Raji (cell line): Measurements from ENCODE around the gene SUCLA2.

Source experiments
- POLR2A ChIP-seq: IDR thresholded peaks from 2 replicates; pipeline ENCODE4 v1.6.1; 2011; ENCODE audit warnings: low read depth, low read length, control low read depth; ENCODE audit not compliant: insufficient read depth

The SUCLA2 gene

DNA sequence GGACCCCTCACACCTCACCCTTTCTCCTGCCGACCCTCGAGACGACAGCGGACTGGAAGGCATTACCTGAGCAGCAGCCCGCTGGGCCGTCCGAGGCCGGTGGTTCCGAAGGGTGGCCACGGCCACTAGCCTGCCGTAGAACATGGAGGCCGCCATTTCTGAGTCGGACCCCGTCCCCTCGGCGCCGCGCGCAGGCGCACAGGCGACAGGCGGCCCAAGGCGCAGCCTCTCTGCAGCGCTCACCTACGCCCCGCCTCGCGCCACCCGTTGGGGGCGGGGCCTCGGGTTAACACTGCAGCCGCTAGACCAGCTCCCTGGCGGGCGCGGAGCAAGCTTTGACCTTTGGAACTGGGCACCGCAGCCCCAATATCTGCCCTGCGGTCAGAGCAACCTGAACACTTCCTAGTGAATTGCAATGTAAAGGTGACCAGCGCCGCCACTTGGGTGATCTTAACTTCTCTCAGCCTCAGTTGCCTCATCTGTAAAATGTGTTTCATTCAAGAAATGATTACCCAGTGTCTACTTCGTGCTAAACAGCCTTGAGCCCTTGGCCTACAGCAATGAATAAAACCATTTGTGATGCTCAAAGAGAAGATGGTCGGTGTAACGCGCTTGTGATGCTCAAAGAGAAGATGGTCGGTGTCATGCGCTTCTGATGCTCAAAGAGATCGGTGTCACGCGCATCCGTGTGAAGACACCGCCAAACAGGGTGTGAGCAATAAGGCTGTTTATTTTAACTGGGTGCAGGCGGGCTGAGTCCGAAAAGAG is at the start of gene SUCLA2:
Gene SUCLA2, minus strand, starts transcription at position 160 of the 768 bp plus-strand sequence. Its CDS starts 4 bp downstream, at position 156.
- TF ChIP-seq POLR2A = peak; percentile 84

DNA sequence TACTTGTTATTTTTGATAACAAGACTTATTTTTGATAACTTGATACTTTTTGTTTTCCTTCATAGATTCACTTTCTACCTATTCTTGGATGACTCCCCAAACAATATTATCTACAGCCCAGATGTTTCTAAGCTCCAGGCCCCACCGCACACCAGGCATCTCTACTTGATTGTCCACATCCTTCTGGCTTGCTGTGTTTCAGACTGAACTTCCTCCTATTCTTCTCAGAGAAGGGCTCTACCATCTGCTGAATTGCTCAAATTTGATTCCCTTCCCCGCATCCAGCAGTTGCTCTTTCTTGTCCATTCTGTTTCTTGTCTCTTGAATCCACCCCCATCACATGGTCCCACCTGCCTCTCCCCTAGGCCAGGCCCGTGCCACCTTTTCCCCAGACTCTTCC is 49.5 kb upstream of the SUCLA2 start:
- no peak for TF ChIP-seq POLR2A

DNA sequence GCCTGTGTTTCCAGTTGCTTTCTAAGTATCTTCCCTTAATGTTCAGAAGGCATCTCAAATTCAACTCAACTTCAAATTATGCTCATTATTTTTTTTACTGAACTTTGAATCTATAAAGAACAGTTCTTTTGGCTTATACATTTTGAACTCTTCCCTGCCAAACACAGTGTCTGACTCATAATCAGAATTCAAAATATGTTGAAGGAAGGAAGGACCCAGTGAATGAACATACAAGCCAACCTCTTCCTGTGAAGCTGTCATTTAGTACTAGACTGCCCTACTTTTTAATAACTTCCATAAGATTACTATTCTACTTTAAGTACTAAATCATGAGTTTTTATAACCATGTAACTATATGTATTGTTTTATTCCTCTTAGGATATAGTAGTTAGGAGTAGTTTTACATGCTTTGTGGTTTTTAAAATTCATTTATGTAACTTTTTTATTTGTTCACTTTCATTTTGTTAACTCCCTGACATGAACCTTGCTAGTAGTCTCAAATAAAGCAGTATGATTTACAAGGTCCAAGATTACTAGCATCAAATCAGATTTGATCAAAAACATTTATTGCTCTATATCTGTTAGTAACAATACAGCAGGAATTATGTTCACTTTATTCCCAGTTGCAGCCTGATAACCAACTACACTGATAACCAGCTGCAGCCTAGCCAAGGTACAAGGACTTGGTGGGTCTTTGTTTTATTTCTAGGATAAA is 42.9 kb upstream of the SUCLA2 start:
- TF ChIP-seq POLR2A = no peak

DNA sequence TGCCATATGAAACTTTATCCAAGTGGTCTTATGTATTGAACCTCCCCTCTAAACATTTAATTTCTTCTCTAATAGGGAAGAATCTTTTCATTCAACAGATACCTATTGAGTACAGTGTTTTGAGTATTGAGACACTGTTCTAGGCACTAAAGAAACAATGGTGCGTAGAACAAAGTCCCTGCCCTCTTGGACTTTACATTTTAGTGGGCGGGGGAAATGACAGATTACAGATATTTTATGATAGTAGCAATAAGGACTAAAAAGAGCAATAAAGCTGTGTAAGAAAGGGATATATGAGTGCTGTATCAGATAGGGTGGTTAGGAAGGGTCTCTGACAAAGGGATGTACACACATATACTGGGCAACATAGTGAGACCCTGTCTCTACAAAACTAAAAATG is 41.8 kb upstream of the SUCLA2 start:
- TF ChIP-seq POLR2A = no peak

DNA sequence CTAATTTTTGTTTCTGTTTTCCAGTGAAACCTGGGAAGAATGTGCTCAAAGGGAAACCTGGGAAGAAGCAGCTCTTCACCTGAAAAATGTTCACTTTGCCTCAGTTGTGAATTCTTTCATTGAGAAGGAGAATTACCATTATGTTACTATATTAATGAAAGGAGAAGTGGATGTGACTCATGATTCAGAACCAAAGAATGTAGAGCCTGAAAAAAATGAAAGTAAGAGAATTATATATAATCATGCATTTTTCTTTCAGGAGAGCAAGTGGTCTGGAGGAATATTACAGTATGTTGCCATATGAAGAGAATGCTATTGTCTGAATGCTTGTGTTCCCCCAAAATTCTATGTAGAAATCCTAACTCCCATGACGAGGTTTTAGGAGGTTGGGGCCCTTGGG is 39.8 kb upstream of the SUCLA2 start:
- no peak for TF ChIP-seq POLR2A

DNA sequence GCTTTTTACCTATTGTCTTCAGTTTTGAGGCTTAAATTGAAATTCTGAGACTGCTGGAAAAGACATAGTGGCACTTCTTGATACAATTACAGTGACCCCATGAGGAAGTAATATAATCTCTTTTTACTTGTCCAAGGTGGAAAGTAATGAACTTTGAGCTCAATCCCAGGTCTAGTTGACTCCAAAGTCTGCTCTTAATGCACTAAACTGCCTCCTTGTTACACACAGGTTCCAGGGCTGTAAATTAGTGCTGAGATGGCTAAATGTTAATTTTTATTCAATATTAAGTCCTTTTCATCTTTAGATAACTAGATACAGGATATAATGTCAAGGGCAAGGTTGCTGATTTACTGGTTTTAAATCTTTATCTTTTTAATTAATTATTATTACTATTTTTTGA is 39.0 kb upstream of the SUCLA2 start:
- TF ChIP-seq POLR2A = no peak

DNA sequence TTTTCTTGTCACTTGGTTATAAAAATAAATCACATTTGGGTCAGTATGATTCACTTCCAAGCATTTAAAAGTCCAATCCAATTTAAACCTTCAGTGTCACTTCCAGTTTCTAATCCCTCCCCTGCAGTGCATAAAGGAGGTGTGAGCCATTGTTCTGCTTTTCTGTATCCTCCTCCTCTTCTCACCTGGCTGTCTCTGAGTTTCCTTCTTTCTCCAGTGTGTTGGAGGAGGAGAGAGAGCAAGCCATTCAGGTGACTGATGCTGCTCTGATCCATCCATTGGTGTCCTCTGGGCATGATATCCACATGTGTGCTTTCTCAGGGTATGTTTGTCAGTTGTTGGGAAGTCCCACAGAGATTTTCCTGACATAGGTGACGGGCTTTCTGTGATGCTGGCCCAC is 37.7 kb upstream of the SUCLA2 start:
- TF ChIP-seq POLR2A = no peak

DNA sequence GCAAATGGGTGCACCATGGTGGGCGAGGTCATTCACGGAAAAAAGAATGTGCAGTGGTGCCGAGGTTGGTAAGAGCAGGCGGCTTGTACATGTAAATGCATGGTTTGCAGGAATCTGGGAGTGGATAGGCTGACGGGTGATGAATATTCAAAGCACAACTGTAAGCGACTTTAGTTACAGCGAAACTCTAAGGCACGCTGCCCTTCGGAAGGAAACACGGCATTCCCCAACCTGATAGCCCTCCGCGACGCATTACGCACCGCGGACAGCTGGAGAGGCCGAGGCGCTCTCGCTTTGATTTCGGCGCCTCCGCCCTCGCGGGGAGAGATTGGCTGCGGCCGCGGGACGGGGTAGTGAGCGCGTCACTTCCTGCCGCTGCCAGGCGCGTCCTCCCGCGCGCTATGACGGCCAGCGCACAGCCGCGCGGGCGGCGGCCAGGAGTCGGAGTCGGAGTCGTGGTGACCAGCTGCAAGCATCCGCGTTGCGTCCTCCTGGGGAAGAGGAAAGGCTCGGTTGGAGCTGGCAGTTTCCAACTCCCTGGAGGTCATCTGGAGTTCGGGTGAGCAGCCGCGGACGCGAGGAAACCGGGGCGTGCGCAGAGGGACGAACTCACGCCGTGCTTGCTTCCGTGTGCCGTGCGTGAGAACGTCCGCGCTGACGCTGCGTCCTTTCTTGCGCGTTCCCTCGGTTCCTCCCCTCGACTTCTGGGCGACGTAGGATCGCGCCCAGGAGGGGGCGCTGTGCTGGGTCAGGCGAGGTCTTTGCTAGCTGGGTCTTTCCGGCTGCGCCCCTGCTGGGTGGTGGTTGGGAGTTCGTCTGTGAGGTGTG is 36.5 kb upstream of the SUCLA2 start, which contains the start of gene NUDT15:
Gene NUDT15, plus strand, starts transcription at position 381 of the 828 bp plus-strand sequence. Its CDS starts 21 bp downstream, at position 402.
- peak; percentile 97 for TF ChIP-seq POLR2A

DNA sequence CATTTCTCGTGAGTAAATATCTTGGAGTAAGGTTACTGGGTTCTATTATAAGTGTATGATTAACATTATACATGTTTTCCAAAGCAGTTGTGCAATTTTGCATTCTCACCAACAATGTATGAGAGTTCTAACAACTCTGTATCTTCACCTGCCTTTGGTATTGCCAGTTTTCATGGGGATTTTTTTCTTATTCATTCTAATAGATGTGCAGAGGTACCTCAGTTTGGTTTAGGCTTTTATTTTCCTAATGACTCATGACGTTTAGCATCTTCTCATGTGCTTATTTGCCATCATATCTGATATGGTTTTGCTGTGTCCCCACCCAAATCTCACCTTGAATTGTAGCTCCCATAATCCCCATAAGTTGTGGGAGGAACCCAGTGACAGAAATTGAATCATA is 28.8 kb upstream of the SUCLA2 start:
- TF ChIP-seq POLR2A = no peak

DNA sequence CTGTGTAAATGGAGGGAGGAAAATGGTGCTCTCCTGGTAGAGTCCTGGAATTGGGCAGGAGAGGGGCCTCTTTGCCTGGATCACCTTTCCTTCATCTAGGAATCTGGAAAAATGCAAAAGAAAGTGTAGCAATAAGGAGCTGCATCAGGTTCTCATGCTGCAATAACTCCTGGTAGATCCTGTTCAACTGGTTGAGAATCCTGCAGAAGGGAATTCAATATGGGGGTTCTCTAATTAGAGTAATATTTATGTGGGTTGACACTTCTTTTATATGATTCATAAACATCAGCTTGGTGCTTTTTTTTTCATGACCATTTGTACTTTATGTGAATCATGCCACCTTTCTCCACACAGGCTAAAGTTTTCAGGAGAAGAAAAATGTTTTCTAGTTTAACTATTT is 27.0 kb upstream of the SUCLA2 start:
- TF ChIP-seq POLR2A = no peak

DNA sequence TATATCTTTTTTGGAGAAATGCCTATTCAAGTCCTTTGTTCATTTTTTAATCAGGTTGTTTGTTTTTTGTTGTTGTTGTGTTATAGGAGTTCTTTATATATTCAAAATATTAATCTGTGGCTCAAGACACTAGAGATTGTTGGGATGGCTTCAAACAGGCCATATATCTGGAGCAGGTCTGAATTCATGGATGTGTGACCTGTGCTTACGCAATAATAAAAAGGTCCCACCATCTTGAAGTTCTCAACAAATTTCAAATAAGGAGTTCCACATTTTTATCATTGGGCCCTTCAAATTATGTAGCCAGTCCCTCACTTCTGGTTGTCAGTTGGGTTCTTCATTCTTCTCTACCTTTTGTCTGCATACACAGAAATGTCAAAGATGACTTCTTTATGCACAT is 18.7 kb upstream of the SUCLA2 start:
- TF ChIP-seq POLR2A = no peak

DNA sequence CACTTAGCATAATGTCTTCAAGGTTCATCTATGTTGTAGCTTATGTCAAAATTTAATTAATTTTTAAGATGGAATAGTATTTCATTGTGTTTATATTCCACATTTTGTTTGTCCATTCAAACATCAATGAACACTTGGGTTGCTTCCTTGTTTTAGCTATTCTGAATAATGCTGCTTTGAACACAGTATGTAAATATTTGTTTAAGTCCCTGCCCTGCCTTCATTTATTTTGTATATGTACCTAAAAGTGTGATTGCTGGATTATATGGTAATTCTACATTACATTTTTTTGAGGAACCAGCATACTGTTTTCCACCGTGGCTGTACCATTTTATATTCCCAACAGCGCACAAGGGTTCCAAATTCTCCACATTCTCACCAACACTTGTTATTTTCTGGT is 17.6 kb upstream of the SUCLA2 start:
- TF ChIP-seq POLR2A = no peak

DNA sequence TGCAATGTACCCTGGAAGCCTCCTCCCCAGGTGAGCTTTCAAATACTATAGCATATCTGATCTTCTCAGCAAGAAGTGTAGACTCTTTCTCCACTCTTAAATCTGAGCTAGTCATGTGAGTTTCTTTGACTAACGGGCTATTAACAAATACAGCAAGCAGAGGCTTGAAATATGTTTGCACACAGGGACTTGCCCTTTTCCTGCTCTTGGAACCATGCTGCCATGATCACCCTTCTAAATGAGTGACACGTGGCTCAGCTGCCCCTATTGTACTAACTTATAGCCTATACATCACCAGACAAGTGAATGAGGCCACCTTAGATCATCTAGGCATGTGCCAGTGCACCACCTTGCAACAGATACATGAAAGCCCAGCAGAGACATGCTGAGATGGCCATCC is 13.3 kb upstream of the SUCLA2 start:
- TF ChIP-seq POLR2A = no peak

DNA sequence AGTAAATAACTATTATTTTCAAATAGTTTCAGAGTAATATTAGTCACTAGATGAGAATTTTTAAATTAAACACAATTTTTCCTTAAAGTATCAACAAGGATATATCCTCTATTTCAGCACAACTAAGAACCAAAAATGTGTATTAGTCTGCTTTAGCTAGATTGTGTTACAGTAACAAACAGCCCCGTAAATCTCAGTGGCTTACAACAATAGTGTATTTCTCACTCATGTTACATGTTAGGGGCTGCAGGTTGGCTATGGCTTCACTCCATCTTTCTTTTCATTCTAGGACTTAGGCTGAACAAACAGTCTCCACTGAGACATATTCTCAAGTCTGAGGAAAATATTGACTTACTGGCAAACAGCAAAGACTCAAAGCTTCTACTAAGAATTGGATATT is 11.6 kb upstream of the SUCLA2 start:
- no peak for TF ChIP-seq POLR2A

DNA sequence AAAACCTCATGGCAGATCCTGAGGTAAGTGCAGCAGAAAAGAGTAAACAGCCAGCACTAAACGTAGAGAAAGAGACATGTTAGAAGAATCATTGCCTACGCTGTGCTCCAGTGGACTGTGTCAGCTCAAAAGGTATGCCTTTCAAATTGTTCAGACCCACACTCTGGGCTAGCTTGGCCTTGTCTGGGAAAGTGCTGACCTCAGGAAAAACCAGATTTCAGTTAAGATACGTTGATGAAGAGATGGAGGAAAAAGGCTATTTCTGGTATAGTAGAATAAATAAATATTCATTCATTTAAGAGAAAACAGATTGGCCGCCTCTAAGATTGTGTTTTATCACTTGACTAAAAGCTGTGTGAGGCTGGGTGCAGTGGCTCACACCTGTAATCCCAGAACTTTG is 9.6 kb upstream of the SUCLA2 start:
- TF ChIP-seq POLR2A = no peak
